Ovary (tissue), 3 donors: ENCODE measurements around the gene ADCY5.

Experiments used
- EP300 ChIP-seq: sonication (generic); formaldehyde crosslinking; IDR thresholded peaks from one replicate; pipeline ENCODE4 v1.6.1; 2017; ENCODE audit warnings: antibody characterized with exemption
- TF ChIP-seq, protein P1 (sequence below), 3 donors: fragments of 450-650 bp in 2 of 3; fragments of 200-600 bp in 1 of 3; IDR thresholded peaks; one replicate each; pipeline versions ENCODE4 v1.5.1 to v1.8.0; 2016 to 2022; ENCODE audit warnings: antibody characterized with exemption in 3 of 3, mild to moderate bottlenecking in 1 of 3
- donor health status: DM: no; HTN: no; CAD: no.

DNA sequence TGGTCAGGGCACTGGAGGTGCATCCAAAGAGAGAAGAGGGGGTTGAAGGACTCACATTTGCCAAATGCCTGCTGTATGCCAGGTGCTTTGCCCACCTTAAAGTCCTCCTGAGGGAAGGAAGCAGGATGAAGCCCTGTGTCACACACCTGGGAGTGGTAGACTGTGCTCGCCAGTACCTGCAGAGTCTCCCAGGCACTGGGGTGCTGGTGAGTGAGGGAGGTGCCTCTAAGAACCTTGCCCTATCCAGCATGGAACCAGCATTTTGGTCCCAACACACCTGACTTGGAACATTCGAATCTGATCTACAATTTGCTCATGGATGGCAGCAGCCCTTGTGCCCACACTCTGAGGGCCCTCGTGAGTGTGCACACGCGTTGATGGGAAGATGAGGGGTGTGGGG is 170.4 kb downstream of the ADCY5 start:
- TF ChIP-seq, protein P1, sequence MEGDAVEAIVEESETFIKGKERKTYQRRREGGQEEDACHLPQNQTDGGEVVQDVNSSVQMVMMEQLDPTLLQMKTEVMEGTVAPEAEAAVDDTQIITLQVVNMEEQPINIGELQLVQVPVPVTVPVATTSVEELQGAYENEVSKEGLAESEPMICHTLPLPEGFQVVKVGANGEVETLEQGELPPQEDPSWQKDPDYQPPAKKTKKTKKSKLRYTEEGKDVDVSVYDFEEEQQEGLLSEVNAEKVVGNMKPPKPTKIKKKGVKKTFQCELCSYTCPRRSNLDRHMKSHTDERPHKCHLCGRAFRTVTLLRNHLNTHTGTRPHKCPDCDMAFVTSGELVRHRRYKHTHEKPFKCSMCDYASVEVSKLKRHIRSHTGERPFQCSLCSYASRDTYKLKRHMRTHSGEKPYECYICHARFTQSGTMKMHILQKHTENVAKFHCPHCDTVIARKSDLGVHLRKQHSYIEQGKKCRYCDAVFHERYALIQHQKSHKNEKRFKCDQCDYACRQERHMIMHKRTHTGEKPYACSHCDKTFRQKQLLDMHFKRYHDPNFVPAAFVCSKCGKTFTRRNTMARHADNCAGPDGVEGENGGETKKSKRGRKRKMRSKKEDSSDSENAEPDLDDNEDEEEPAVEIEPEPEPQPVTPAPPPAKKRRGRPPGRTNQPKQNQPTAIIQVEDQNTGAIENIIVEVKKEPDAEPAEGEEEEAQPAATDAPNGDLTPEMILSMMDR (IDR thresholded peaks at IDR 0.05), result no peak
- no peak for TF ChIP-seq EP300
